ENCODE measurements around the gene CSNK2A1. TPM values are rescaled to one million over a fixed set of nuclear protein-coding genes. Genes with fewer than 3 reads are reported as not detected.

The CSNK2A1 gene
- total RNA-seq, 6 experiments from 2014 or later, result 30.4 to 62.6 (median 37.1) TPM

DNA sequence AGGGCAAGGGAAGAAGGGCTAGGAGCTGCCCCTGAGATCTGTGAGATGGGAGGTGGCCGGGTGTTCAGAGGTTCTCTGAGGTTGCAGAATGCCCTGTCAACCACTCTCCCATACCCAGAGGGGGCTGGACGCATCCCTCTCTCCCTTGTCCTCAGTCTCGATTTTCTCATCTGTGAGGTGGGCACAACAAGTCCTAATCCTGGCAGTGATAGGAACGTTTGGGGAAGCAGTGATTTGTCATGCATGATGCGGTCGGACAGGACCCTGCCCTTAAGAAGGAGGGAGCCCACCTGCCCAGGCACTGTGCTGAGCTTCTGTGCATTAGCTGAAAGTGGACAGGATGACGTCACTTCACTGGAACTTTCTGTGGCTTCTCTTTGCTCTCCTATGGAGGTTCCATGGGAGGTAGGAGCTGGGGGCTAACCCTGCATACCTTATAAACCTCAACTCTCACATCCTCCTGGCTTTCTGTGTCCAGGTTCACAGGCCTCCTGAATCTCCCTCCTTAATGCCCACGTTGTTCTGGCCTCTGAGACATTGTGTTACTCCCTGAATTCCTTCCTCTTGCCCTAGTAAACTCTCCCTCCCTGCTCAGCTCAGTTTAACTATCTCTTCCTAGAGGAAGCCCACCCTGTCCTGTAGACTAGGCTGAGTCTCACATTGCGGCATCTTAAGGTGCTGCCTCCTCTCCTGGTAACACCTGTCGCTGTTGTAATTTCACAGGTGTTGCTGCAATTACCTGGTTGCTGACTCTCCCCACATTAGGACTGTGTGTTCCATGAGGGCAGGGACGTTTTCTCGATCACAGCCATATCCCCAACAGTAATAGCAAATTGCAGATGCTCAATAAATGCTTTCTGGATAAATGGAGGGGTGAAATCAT is 30.1 kb upstream of the CSNK2A1 start:
- no peaks in the 10 kb centered on the region for H3K36me3 ChIP-seq
- no peak overlapping the region for H3K27ac ChIP-seq
- TF ChIP-seq, protein P1, sequence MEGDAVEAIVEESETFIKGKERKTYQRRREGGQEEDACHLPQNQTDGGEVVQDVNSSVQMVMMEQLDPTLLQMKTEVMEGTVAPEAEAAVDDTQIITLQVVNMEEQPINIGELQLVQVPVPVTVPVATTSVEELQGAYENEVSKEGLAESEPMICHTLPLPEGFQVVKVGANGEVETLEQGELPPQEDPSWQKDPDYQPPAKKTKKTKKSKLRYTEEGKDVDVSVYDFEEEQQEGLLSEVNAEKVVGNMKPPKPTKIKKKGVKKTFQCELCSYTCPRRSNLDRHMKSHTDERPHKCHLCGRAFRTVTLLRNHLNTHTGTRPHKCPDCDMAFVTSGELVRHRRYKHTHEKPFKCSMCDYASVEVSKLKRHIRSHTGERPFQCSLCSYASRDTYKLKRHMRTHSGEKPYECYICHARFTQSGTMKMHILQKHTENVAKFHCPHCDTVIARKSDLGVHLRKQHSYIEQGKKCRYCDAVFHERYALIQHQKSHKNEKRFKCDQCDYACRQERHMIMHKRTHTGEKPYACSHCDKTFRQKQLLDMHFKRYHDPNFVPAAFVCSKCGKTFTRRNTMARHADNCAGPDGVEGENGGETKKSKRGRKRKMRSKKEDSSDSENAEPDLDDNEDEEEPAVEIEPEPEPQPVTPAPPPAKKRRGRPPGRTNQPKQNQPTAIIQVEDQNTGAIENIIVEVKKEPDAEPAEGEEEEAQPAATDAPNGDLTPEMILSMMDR (IDR thresholded peaks at IDR 0.05), result no peak
- no peak for TF ChIP-seq POLR2A (IDR thresholded peaks at IDR 0.05)
- DNase-seq (no peak), ATAC-seq (no peak)
- no peaks in the 10 kb centered on the region for H3K9me3 ChIP-seq
- no peak overlapping the region for H3K4me3 ChIP-seq
- H3K4me1 ChIP-seq, result no peaks in the 10 kb centered on the region
- WGBS (ENCODE audit: insufficient coverage, low coverage, low lambda C conversion rate, missing lambda C conversion rate), result 29% methylated on average over 8 of the region's 12 CpGs
- no peaks in the 10 kb centered on the region for H3K27me3 ChIP-seq
- intact Hi-C loops (cut with DNase I), result no loop called here

DNA sequence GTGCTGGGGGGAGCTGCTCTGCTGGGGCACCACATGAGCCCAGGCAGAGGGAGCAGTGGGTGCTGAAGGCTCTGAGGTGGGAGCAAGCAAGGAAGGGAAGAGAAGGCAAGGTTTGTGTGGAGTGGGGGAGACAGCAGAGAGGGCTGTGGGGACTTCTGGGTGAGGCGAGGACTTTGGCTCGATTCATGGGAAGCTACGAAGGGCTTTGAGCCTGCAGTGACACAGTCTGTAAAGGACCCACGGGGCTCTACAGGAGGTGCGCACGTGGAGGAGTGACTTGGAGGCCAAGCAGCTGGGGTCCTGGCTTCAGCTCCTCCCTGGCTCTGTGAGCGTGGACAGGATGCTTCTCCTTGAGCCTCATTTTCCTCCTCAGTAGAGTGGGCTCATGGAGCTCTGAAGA is 29.1 kb upstream of the CSNK2A1 start:
- H3K4me3 ChIP-seq, result no peak overlapping the region
- H3K4me1 ChIP-seq, result no peaks in the 10 kb centered on the region
- DNase-seq, result no peak
- no peaks in the 10 kb centered on the region for H3K27me3 ChIP-seq
- no peaks in the 10 kb centered on the region for H3K36me3 ChIP-seq
- WGBS (ENCODE audit: insufficient coverage, low coverage, low lambda C conversion rate, missing lambda C conversion rate), result 60% methylated on average over 3 of the region's 7 CpGs
- intact Hi-C loops (cut with DNase I), result no loop called here
- no peak overlapping the region for H3K27ac ChIP-seq
- TF ChIP-seq, protein P1 (IDR thresholded peaks at IDR 0.05), result no peak
- TF ChIP-seq POLR2A (IDR thresholded peaks at IDR 0.05), result no peak
- no peak for ATAC-seq
- no peaks in the 10 kb centered on the region for H3K9me3 ChIP-seq

DNA sequence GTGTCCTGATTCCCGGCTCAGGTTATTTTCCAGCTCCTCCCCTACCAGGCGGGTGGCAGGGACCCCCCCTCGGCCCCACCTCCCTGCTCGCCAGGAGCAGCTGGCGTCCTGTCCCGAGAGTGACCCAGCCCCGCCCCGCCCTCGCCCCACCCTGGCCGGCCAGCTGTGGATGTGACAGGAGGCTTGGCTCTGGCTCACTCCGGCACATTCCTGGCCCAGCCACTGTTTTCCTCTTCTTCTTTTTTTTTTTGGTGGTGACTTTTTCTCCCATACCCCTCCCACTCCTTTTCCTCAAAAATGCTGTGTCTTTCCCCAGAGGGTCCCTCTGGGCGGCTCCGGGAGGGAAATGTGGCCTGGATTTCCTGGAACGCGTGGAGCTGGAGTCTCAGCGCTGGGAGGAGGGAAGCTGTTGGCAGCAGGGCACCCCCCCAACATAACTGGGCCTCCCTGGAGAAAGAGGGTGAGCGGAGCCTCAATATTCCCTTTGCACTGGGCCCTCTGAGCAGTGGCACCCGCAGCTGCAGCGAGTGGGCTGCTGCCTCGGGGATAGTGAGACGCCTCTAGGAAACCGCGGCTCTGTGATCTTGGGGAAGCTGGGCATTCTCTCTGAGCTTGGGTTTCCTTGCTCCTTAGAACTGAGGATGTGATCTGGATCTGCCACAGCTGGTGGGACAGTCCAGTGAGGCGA is 28.3 kb upstream of the CSNK2A1 start:
- no peaks in the 10 kb centered on the region for H3K36me3 ChIP-seq
- TF ChIP-seq, protein P1 (IDR thresholded peaks at IDR 0.05), result no peak
- TF ChIP-seq POLR2A (IDR thresholded peaks at IDR 0.05), result no peak
- H3K4me1 ChIP-seq, result no peaks in the 10 kb centered on the region
- WGBS (ENCODE audit: insufficient coverage, low coverage, low lambda C conversion rate, missing lambda C conversion rate), result 11% methylated on average over 18 of the region's 24 CpGs
- no peaks in the 10 kb centered on the region for H3K9me3 ChIP-seq
- intact Hi-C loops (cut with DNase I), result no loop called here
- DNase-seq (peak in 1 of 3 donors; percentile 38), ATAC-seq (peak; percentile 21 to 66 (median 44))
- no peak overlapping the region for H3K27ac ChIP-seq
- H3K4me3 ChIP-seq, result no peak overlapping the region
- no peaks in the 10 kb centered on the region for H3K27me3 ChIP-seq

DNA sequence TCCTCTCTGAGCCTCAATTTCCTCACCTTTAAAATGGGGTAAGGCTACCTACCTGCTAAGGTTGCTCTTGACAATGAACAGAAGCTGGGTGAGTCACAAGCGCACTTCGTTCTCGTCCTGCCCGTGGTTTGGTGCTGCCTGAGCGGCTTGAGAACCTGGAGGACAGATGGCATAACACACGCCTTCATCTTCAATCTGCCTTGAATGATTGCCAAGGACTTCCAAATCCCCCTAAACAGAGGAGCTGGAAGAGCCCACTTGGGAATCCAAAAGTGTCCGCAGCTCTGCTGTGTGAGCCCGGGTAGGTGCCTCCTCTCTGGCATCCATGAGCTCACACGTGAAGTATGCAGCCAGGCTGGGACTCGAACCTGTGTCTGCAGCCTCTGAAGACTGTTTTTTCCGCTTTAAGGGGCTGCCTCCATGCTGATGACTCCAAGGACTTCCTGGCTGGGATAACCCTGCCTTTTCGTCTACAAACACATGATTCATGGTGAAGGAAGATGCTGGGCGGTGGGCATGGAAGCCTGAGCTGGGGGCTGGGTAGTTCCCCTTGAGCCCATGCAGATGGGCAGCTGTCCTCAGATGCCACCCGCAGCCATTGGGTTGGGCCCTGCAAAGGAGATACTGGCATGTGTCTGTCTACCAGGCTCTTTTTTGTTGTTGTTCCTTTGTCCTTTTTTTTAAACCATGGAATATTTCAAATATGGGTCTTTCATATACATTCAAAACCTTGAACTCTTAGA is 25.3 kb upstream of the CSNK2A1 start:
- H3K27ac ChIP-seq, result no peak overlapping the region
- H3K9me3 ChIP-seq, result no peaks in the 10 kb centered on the region
- no peaks in the 10 kb centered on the region for H3K4me1 ChIP-seq
- DNase-seq, result no peak
- TF ChIP-seq POLR2A (IDR thresholded peaks at IDR 0.05), result no peak
- TF ChIP-seq, protein P1 (IDR thresholded peaks at IDR 0.05), result no peak
- WGBS (ENCODE audit: insufficient coverage, low coverage, low lambda C conversion rate, missing lambda C conversion rate), result 42% methylated on average over 5 of the region's 14 CpGs
- intact Hi-C loops (cut with DNase I), result loop anchor here (10.0 kb wide), 2 partner anchors 96 to 156 kb away; no protein-coding TSS in a partner anchor
- H3K4me3 ChIP-seq, result no peak overlapping the region
- no peak for ATAC-seq
- H3K27me3 ChIP-seq, result no peaks in the 10 kb centered on the region
- H3K36me3 ChIP-seq, result no peaks in the 10 kb centered on the region
